NCI-H82 treated with DMSO at 0.1 percent for 48 hours (cell line): Measurements from ENCODE around the gene NFIB.

ENCODE experiments used
- DNase-seq: peaks from one replicate; lab custom pipeline; 2025; ENCODE audit not compliant: unreplicated experiment; lab: John Stamatoyannopoulos, UW

NFIB gene

GRCh38 chr9:14345354-14346230 lies 31.7 kb upstream of the NFIB start:
- no peak for DNase-seq

GRCh38 chr9:14344941-14345353 lies 31.0 kb upstream of the NFIB start:
- no peak for DNase-seq

DNA sequence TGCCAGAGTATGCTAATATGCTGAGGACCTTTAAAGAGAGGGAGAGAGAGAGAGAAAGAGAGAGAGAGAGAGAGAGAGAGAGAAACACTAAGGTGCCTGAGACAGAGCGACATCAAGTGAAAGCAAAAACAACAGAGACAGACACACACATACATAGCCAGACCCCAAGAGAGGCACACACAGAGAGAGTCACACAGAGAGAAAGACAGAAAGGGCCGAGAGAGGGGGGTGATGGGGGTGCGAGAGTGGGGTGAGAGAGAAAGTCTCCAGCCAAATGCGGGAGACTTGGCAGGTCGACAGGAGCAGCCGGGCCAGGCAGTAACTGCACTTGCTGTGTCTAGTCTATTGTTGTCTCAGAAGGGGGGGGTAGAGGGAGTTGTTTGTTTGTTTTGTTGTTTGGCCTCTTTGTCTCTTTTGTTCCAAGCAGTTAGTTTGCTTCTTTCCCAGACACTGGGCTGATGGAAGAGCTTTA lies 30.1 kb upstream of the NFIB start:
- no peak for DNase-seq

GRCh38 chr9:14343261-14344031 lies 29.5 kb upstream of the NFIB start:
- no peak for DNase-seq

- no peak for DNase-seq
Observed at GRCh38 chr9:14342736-14343135, 28.8 kb upstream of the NFIB start.

- DNase-seq = no peak
Observed at GRCh38 chr9:14341437-14342122, 27.6 kb upstream of the NFIB start.

DNA sequence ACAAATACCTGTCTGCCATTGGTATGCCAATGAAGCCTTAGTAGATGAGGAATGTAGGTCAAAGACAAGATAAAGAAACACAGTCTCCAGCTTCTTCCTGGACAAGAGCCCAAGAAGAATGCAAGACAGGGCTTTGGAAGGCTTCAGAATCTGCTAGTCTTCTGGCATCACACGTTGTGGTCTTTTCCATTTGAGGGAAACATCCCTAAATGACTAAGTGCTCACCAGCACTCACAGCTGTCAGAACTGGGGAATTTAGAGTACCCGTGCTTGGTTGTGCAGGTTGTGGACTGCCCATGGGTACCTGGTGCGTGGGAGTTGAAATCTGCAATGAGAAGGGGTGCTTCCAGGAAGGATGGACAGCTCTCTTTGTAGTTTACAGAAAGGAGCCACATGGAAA lies 27.1 kb upstream of the NFIB start:
- DNase-seq = no peak

- no peak for DNase-seq
Observed at GRCh38 chr9:14340219-14340873, 26.4 kb upstream of the NFIB start.

GRCh38 chr9:14339746-14340145 lies 25.8 kb upstream of the NFIB start:
- DNase-seq = no peak

GRCh38 chr9:14337615-14338014 lies 23.7 kb upstream of the NFIB start:
- DNase-seq = no peak

DNA sequence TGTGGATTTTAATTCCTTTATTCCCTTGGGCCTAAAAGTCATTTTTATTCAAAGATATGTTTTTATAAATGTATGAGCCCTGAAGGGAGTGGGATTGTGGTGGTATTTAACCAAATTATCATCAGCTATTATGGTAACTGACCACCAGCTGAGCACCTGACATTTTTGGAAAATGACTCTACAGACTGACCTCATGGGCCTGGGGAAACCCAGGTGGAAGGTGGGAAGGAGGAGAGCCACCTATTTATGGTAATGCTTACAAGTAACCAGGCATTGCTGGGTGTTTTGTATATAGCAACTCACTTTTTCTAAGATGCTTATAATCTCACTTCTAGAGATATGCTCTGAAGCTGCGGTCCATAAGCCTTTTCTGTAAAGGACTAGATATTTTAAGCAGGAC lies 22.3 kb upstream of the NFIB start:
- DNase-seq = no peak

GRCh38 chr9:14331120-14331519 lies 17.2 kb upstream of the NFIB start:
- DNase-seq = no peak

GRCh38 chr9:14327036-14327435 lies 13.1 kb upstream of the NFIB start:
- no peak for DNase-seq

DNA sequence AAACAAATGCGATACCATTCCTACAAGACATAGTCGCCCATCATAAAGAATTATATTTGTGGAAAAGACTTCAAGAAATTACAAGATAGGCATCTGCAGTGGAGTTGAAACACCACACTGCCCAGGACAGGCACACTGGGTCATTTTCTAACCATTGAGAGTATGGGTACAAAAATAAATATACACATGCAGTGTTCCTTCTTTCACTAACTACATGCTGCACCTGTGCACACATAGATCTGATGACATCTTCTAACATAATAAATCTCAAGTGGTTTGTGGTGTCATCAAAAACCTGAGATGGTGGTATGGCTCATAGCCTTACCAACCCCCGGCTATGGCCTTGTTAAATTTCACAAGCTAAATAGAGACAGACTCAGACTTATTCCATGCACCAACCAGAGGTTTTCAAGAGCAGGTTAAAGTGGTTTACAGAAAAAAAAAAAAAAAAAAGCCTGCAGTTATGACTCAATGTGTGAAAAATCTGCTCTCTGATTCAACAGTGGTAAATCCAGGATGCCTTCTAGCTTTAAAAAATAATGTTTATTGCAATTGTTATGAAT lies 12.4 kb upstream of the NFIB start:
- DNase-seq = no peak

- DNase-seq = no peak
Observed at GRCh38 chr9:14325147-14325546, 11.2 kb upstream of the NFIB start.

DNA sequence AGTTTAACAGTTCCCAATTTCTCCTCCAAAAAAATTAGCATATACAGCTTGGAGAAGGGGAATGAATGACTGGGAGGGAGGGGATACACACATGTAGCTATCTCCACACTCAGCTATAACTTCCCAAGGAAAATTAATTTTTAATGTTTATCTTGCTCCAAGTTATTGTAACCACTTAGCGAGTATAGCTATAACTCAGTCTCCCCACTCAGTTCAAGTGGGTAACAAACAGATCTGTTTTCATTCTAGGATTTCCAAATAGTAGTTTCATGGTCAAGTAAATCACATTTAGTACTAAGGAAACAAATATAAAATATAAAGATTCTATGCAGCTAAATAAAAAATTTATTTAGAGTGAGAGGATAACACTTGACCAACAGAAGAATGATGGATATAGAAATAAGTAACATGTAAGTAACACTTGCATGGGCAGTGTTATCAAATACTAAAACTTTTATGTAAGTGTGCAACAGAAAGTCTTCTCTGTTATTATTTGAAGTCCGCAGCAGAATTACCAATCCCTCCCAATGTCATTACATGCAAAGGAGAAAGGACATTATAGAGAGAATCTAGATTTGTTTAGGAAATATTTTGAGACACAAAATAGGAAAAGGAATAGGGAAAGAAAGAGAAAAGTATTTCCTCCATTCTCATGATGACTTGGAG lies 10.2 kb upstream of the NFIB start:
- no peak for DNase-seq

DNA sequence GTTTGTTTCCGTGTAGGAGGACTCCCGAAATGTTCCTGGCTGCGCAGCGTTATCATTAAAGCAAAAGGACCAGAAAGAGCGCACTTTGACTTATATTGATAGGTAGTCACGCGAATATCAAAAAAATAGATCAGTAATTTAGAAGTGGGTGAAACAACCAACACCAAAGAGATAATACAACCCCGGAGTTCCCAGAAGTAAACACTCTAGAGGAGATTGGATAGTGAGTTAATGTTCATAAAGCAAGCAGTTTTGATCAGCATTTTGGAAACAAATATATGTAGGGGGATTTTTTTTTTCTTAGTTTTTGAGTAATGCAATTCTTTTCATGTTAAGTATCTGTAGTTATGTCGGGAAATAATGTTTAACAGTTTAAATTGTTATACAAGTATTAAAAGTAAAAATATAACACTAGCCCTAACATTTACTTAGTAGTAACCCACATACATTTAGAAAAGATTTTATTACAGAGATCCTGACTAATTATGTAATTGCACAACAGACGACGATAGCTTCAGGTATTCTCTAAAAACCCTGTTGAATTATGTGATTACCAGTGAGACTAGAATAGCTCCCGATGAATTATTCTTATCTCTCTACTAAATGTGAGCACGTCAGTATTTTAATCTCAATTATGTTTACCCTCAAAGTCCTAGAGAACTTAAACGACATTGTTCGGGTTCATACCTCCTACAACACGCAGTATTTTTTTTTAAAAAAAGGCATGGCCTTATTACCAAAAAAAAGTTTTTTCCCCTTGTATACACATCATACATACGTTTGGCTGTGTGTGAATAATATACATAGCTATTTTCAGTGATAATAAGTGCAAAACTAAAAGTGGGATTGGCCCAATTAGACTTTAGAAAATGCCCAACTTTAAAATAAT lies 9.4 kb upstream of the NFIB start:
- no peak for DNase-seq

DNA sequence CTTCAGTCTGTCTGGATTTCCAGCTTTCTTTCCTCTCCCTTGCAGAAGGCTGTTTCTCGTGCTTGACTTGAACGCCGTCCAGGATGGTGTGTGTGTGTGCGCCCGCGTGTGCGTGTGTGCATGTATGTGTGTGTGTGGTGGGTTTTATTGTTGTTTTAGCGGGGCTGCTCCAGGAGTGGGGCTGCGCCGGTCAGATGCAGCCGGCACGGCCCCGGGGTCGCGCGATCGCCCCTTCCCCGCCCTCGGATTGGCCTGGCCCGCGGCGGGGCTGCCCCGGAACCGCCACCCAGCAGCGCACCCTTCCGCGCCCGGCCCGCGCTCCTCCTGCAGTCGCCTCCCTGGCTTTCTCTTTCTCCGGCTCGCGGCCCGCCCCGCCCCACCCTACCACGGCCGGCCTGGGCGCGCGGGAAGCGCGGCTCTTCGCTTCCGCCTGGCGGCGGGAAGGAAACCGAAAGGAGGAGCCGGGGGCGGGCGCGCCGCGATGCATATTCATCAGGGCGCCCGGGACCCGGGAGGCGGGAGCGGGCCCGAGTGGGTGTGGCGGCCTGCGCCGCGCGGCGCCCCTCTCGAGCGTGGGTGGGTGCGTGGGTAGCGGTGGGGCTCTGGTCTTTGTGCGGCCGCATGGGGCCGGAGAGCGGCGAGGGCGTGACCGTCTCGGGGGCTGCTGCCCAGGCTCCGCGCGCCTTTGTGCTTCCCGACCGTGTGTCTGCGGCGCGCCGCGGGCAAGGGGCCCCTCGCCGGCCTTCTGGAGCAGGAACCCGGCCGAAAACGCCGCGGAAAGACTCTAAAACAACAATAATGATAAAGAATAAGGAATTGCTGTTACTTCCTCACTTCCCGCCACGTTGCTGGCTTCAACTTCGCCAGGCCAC lies 8.5 kb upstream of the NFIB start:
- DNase-seq = peak; percentile 72
